Stimulated activated CD4-positive, alpha-beta T cell treated with anti-CD3 and anti-CD28 coated beads, Interleukin-4, amount 100 ng/mL, for 24 hours (primary cell): ENCODE data around the gene PPP2R3A.
"Not testable (repeated sequence)": the region's sequence is repeated elsewhere in the genome, so short reads cannot be mapped to it uniquely, and the experiment has no call there.

Experiments used
- DNase-seq: peaks from one replicate; pipeline ENCODE4 v3.0.0-alpha.2; 2020

The PPP2R3A gene

DNA sequence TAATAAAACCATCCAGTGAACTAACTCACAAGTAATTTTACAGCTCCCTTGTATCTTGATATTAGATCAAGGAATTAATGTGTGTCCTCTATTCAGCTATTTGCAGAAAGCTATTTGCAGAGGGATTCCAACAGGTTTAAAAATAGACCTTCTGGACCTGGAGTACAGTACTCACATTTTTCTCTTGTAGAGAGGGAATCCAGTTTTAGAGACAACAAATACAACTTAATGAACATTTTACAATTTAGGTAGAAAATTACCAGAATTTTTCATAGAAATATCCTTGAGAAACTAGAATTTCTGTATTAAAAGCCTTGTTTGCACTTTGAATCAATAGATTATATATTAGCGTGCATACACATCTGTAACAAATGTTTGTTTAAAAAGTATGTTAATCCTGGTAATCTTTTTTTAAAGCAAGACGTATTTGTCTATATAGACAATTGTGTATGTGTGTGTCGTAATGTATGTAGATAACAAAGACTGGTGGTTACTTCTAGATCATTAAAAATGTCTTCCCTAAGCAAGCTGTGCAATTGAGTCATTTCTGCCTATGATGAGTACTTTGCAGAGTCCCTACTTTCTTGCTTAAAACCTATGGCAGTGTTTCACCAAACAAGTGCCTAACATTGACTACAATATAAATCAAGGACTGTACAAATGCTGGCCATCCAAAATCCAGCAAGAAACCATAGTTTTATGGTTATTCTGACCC lies 57.9 kb downstream of the PPP2R3A start:
- DNase-seq, result no peak

GRCh38 chr3:136036306-136036705 lies 70.8 kb downstream of the PPP2R3A start:
- no peak for DNase-seq

DNA sequence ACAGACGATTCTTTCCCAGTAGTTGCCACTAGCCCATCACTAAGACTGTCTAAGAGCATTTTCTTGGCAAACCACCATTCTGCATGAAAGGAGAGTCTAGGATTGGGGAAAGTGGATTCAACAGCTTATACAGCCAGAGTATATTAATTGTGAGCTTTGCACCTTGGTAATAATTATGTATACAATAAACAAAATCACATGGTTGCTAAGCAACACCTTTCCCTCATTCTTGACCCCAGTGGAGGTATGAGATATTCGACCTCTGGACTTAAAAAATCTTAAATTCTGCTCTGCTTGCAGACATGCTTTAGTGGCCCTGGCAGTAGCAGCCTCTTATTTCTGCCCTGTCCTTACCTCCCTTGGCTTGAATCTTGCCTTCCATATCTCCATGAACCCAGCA lies 73.1 kb downstream of the PPP2R3A start:
- no peak for DNase-seq

GRCh38 chr3:136042608-136043221 lies 77.2 kb downstream of the PPP2R3A start:
- no peak for DNase-seq

DNA sequence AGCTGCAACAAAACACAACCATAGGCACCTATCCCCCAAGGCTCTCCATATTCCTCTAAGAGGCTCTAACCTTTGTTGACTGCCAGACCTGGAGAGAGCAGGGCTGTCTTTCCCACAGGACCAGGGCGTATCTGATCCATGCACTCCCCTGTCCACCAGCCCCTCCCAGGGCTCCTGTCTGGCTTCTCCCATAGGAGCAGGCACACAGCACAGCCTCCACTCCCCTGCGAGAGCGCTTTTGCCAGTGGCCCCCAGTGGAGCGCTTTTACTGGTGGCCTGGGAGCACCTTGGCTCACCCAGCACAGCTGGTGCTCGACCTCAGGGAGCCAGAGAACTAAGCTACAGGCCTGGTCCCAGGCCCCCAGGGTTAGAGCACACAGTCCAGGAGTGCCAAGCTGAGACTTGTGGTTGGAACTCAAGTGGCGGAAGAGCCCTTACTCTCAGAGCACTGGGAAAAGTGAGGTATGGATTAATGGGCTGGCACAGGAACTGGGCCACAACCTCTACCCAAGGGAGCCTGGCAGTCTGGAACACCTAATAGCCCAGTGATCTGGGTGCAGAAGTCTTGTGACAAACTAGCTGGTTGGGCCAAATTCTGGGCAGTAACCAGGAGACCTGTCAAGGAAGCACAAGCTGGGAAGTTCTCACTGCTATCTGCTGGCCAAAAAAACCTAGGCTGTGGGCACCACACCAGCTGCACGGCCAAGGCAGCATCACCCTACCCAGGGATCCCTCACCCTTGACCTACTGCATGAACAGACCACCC lies 79.6 kb downstream of the PPP2R3A start:
- DNase-seq, result no peak

GRCh38 chr3:136048068-136048467 lies 82.5 kb downstream of the PPP2R3A start:
- DNase-seq, result no peak

DNA sequence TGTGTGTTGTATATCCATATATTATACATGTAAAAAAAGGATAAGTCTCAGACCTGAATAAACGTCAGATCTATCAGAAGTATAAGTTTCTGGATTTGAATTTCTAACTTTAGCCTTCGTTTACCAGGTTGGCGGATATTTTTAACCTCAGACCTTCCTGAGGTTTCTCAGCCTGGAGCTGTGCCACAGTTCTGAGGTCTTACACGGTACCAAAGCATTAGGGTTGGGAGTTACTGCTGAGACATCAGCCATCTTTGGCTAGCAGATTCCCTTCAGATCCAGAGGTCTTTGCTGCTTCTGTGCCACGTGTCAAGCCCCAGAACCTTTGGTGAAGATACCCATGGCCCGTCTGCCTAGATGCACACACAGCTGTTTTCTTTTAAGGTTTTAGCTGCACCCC lies 84.7 kb downstream of the PPP2R3A start:
- DNase-seq, result no peak

GRCh38 chr3:136055491-136055890 lies 90.0 kb downstream of the PPP2R3A start:
- DNase-seq, result no peak

GRCh38 chr3:136067211-136067610 lies 101.7 kb downstream of the PPP2R3A start:
- DNase-seq, result no peak

DNA sequence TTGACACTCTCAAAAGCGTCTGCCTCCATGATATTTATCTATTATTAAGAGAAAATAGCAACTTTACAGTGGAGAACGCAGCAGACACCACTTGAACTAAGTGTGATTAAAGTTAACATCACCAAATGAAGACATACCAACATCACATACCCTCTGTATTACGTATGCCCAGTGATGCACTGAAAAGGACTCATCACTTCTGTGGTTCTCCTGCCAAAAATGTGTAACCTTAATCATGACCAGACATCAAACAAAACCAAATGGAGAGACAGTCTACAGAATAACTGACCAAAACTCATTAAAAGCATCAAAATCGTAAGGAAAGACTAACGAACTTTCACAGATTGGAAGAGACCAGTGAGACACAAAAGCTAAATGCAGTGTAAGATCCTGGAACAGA lies 103.2 kb downstream of the PPP2R3A start:
- DNase-seq, result no peak

DNA sequence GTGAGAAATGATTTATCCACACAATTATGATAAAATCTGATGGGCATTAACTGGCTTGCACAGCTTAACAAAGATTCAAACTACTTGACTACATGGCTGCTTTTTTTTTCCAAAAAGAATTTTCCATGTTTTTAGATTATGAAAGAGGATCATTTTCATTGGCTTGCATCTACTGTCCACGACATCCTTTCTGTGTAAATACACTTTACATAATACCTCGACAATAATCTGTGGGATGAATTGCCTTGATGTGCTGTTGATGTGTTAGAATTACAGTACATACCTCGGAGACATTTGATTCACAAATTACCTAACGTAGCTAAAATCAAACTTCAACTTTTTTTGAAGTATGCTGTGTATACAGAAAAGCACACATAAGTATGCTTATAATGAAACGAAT lies 104.4 kb downstream of the PPP2R3A start:
- DNase-seq, result no peak

DNA sequence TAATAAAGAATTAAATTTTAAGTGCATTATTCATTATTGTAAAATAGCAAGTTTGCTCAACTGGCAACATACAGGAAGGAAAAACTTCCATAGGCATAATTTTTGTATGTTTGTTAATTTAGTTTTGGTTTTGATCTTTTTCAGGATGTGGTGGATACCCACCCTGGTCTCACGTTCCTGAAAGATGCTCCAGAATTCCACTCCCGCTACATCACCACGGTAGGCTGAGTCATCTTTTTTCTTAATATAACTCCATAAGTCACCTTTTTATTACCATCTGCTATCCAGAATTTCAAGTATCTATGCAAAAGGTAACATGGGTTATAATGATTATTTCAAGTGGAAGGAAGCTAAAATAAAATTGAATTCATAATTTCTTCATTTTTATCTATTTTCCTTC lies 104.8 kb downstream of the PPP2R3A start:
- DNase-seq, result no peak

GRCh38 chr3:136070953-136071949 lies 105.7 kb downstream of the PPP2R3A start:
- DNase-seq, result no peak

GRCh38 chr3:136074546-136075170 lies 109.1 kb downstream of the PPP2R3A start:
- DNase-seq, result no peak

DNA sequence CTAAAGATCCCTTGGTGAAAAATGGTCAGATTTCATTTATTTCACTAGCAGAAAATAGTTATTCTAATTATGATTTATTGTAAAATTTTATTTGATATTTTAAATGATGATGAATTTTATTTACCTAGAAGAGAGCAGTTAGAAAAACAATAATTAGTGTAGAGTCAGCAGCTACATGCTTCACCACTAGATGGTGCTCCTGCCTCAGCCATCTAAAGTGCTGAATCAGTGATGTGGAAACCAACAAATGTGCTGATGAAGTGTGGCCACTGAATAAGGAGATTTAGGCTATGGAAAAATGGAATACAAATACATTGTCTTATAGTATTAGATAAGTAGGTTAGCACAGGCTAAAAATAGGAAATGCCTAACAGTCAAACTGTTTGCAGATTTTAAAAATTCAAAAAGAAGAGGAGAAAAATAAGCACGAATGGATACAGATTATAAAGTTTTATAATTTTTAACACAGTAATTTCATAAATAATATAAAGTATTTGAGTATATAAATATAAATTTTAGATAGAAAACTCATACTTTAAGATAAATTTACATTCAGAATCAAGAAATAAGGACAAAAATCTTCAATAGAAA lies 109.8 kb downstream of the PPP2R3A start:
- DNase-seq, result peak; percentile 80

DNA sequence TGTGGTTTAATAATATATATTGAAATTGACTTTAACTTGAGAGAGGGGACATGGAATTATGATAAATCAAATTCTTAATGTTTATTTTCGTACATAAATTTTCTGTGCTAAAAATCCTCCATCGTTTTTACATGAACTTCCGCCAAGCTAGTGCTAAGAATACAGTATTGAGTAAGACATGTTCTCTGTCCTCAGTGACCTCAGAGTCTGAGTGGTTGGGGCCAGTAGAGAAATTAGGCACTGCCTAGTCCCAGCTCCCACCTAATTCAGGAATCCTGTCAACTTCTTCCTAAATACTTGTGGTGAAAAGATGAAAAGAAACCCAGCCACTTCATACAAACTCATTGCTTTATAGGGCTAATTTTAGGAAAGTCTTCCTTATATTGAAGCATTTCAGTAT lies 110.3 kb downstream of the PPP2R3A start:
- DNase-seq, result no peak

GRCh38 chr3:136078421-136079364 lies 113.2 kb downstream of the PPP2R3A start:
- no peak for DNase-seq

- not testable (repeated sequence) for DNase-seq
Observed at GRCh38 chr3:136083641-136084382, 118.3 kb downstream of the PPP2R3A start.

DNA sequence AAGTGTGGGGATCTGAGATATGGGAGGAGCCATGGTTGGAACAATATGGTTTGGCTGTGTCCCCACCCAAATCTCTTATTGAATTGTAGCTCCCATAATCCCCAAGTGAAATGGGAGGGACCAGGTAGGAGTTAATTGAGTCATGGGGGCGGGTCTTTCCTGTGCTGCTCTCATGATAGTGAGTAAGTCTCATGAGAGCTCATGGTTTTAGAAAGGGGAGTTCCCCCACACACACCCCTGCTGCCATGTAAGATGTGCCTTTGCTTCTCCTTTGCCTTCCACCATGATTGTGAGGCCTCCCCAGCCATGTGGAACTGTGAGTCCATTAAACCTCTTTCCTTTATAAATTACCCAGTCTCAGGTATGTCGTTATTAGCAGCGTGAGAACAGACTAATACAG lies 119.5 kb downstream of the PPP2R3A start:
- DNase-seq, result not testable (repeated sequence)

- no peak for DNase-seq
Observed at GRCh38 chr3:136093771-136094170, 128.2 kb downstream of the PPP2R3A start.
